C4-2B (cell line): ENCODE measurements around the gene PRICKLE3.

Experiments
- ZFX ChIP-seq: fragments of 450-650 bp; IDR thresholded peaks from 2 replicates; pipeline ENCODE4 v1.6.1; 2017
- TF ChIP-seq, protein P1 (sequence below): fragments of 450-650 bp; conservative IDR thresholded peaks from 2 replicates; pipeline ENCODE4 v1.5.1; 2017; ENCODE audit warnings: mild to moderate bottlenecking

DNA sequence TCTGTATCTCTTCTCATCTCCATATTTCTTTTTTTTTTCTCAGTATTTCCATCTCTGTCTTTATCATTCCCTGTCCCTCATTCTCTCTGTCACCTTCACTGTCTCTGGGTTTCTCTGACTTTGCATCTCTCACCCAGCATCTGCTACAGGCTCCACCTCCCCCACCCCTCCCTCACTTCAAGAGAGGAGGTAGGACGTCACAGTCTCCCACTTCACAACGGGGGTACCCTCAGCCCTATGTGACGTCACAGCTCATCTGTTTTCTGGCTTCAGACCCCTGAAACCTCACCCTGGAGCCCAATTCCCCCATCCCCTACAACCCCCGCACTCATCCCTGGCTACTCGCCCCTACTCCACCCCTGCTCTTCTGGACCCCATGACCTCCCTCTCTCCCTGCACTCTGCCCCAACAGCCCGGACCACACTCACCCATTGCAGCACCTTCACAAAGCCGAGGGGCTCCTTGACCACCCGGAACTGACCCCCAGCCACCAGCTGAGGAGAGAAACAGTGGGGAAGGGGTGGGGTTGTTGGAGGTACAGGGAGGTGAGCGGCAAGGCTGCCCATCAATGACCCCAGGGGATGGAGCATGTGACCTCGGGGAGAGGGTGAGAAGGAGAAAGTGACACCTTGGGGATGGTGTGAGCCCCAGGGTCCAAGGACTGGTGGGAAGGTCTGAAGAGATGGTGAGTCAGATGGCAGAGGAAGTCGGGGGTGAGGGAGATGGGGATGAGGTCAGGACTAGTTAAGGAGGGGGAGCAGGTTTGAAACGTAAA lies 12.6 kb upstream of the PRICKLE3 start:
- TF ChIP-seq, protein P1, sequence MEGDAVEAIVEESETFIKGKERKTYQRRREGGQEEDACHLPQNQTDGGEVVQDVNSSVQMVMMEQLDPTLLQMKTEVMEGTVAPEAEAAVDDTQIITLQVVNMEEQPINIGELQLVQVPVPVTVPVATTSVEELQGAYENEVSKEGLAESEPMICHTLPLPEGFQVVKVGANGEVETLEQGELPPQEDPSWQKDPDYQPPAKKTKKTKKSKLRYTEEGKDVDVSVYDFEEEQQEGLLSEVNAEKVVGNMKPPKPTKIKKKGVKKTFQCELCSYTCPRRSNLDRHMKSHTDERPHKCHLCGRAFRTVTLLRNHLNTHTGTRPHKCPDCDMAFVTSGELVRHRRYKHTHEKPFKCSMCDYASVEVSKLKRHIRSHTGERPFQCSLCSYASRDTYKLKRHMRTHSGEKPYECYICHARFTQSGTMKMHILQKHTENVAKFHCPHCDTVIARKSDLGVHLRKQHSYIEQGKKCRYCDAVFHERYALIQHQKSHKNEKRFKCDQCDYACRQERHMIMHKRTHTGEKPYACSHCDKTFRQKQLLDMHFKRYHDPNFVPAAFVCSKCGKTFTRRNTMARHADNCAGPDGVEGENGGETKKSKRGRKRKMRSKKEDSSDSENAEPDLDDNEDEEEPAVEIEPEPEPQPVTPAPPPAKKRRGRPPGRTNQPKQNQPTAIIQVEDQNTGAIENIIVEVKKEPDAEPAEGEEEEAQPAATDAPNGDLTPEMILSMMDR, result no peak
- no peak for TF ChIP-seq ZFX
